Neural cell (in vitro differentiated cells): Measurements from ENCODE around the gene DPP10. TPM values are rescaled to one million over a fixed set of nuclear protein-coding genes. Genes with fewer than 3 reads are reported as not detected.

Source experiments
- H2AFZ ChIP-seq: fragments of 200-600, 300-800 bp; sonication (generic), shearing (Covaris generic); 2 replicates; pipeline ENCODE4 v1.6.0; 2014; ENCODE audit warnings: low read depth, mild to moderate bottlenecking, antibody characterized with exemption, low read length, moderate library complexity
- H3F3A ChIP-seq: fragments of 200-600 bp; shearing (Covaris generic); 2 replicates; pipeline ENCODE4 v1.6.1; 2016; ENCODE audit warnings: mild to moderate bottlenecking, moderate library complexity, mixed read lengths, antibody characterized with exemption, low read length; ENCODE audit not compliant: insufficient read depth, poor library complexity, severe bottlenecking
- H3K27ac ChIP-seq: fragments of 200-600, 300-800 bp; sonication (generic), shearing (Covaris generic); 2 replicates; pipeline ENCODE4 v1.5.1; 2014; ENCODE audit warnings: mild to moderate bottlenecking, low read length, moderate library complexity
- H3K27me3 ChIP-seq: fragments of 300-800, 200-600 bp; sonication (generic), shearing (Covaris generic); 2 replicates; pipeline ENCODE4 v1.6.0; 2014; ENCODE audit warnings: mild to moderate bottlenecking, low read depth, low read length, moderate library complexity; ENCODE audit not compliant: insufficient read depth
- H3K36me3 ChIP-seq: fragments of 300-800, 200-600 bp; sonication (generic), shearing (Covaris generic); 2 replicates; pipeline ENCODE4 v1.5.1; 2014; ENCODE audit warnings: mild to moderate bottlenecking, antibody characterized with exemption, low read length, moderate library complexity; ENCODE audit not compliant: insufficient read depth
- H3K4me2 ChIP-seq: fragments of 300-800, 200-600 bp; sonication (generic), shearing (Covaris generic); 2 replicates; pipeline ENCODE4 v1.6.0; 2014; ENCODE audit warnings: mild to moderate bottlenecking, low read length
- H3K4me3 ChIP-seq: fragments of 300-800, 200-600 bp; sonication (generic), shearing (Covaris generic); 2 replicates; pipeline ENCODE4 v1.5.1; 2014; ENCODE audit warnings: mild to moderate bottlenecking, low read length, moderate library complexity
- H3K79me2 ChIP-seq: fragments of 200-600 bp; shearing (Covaris generic); replicated peaks from 2 replicates; pipeline ENCODE4 v1.6.0; 2014; ENCODE audit warnings: mild to moderate bottlenecking, low read length, moderate library complexity; ENCODE audit not compliant: insufficient read depth
- H3K9ac ChIP-seq: fragments of 300-800, 200-600 bp; sonication (generic), shearing (Covaris generic); 2 replicates; pipeline ENCODE4 v1.6.1; 2016; ENCODE audit warnings: mild to moderate bottlenecking, low read length, mixed read lengths
- H3K9me2 ChIP-seq: fragments of 200-600 bp; shearing (Covaris generic); 2 replicates; pipeline ENCODE4 v1.6.1; 2016; ENCODE audit warnings: mild to moderate bottlenecking, low read length, mixed read lengths; ENCODE audit not compliant: insufficient read depth
- H3K9me3 ChIP-seq: fragments of 200-600, 300-800 bp; sonication (generic), shearing (Covaris generic); 2 replicates; pipeline ENCODE4 v1.6.1; 2016; ENCODE audit warnings: mild to moderate bottlenecking, mixed run types, low read length, moderate library complexity, mixed read lengths
- H4K20me1 ChIP-seq: fragments of 200-600 bp; shearing (Covaris generic); 2 replicates; pipeline ENCODE4 v1.6.1; 2016; ENCODE audit warnings: mild to moderate bottlenecking, mixed run types; ENCODE audit not compliant: insufficient read depth
- CTCF ChIP-seq: fragments of 450-650 bp; IDR thresholded peaks from 2 replicates; pipeline ENCODE4 v1.5.1; 2014; ENCODE audit warnings: antibody characterized with exemption, mild to moderate bottlenecking, moderate library complexity; ENCODE audit not compliant: poor library complexity, severe bottlenecking
- EP300 ChIP-seq: fragments of 450-650 bp; conservative IDR thresholded peaks from 2 replicates; pipeline ENCODE4 v1.6.1; 2014; ENCODE audit warnings: antibody characterized with exemption, mild to moderate bottlenecking, moderate library complexity; ENCODE audit not compliant: poor library complexity, severe bottlenecking
- EZH2 ChIP-seq: fragments of 200-600, 300-800 bp; shearing (Covaris generic), sonication (generic); IDR thresholded peaks from 2 replicates; pipeline ENCODE4 v1.6.1; 2014; ENCODE audit warnings: antibody characterized with exemption, low read length, borderline replicate concordance, mild to moderate bottlenecking; ENCODE audit not compliant: insufficient read depth, poor library complexity, severe bottlenecking
- MXI1 ChIP-seq: fragments of 450-650 bp; conservative IDR thresholded peaks from 2 replicates; pipeline ENCODE4 v1.6.1; 2014; ENCODE audit warnings: antibody characterized with exemption, mild to moderate bottlenecking; ENCODE audit not compliant: poor library complexity, severe bottlenecking
- POLR2AphosphoS5 ChIP-seq: IDR thresholded peaks from 2 replicates; pipeline ENCODE4 v1.6.1; 2012
- RAD21 ChIP-seq: fragments of 450-650 bp; conservative IDR thresholded peaks from 2 replicates; pipeline ENCODE4 v1.6.1; 2014; ENCODE audit warnings: antibody characterized with exemption, mild to moderate bottlenecking, moderate library complexity
- REST ChIP-seq: IDR thresholded peaks from 2 replicates; pipeline ENCODE4 v1.6.1; 2012; ENCODE audit warnings: borderline replicate concordance
- SMC3 ChIP-seq: fragments of 450-650 bp; conservative IDR thresholded peaks from 2 replicates; pipeline ENCODE4 v1.6.1; 2014; ENCODE audit warnings: antibody characterized with exemption, mild to moderate bottlenecking, moderate library complexity; ENCODE audit not compliant: poor library complexity
- TAF1 ChIP-seq: IDR thresholded peaks from 2 replicates; pipeline ENCODE4 v1.6.1; 2012; ENCODE audit warnings: low read depth
- polyA plus RNA-seq: library from polyadenylated mRNA; depleted of rRNA; stranded (reverse); fragments of >200 nt; gene quantifications from 2 replicates; pipeline ENCODE4 v1.2.3, GENCODE V29; 2014

The DPP10 gene
- polyA plus RNA-seq, 1 donor from 2014 or later = 13.9 TPM

GRCh38 chr2:114714313-114714712, 271.9 kb downstream of the DPP10 start:
- Histone ChIP-seq H3K79me2 (no peaks in the 10 kb centered on the region), H3F3A (no peaks in the 10 kb centered on the region), H2AFZ (no peak overlapping the region), H3K36me3 (no peaks in the 10 kb centered on the region), H3K9me3 (no peaks in the 10 kb centered on the region), H3K9me2 (no peaks in the 10 kb centered on the region), H3K27me3 (no peaks in the 10 kb centered on the region), H3K4me2 (no peak overlapping the region), H3K4me3 (no peak overlapping the region), H3K27ac (no peak overlapping the region), H3K9ac (no peak overlapping the region), H4K20me1 (no peaks in the 10 kb centered on the region)
- TF ChIP-seq EP300 = no peak
- TF ChIP-seq POLR2AphosphoS5 = no peak
- TF ChIP-seq EZH2 = no peak
- TF ChIP-seq CTCF = no peak
- no peak for TF ChIP-seq REST
- TF ChIP-seq SMC3 = no peak
- TF ChIP-seq RAD21 = no peak
- no peak for TF ChIP-seq MXI1
- no peak for TF ChIP-seq TAF1

- Histone ChIP-seq H3K36me3 (no peaks in the 10 kb centered on the region), H3K27ac (no peak overlapping the region), H2AFZ (no peak overlapping the region), H4K20me1 (no peaks in the 10 kb centered on the region), H3K9me3 (no peaks in the 10 kb centered on the region), H3K9ac (no peak overlapping the region), H3K4me3 (peak overlapping the region; percentile 2), H3K27me3 (no peaks in the 10 kb centered on the region), H3F3A (no peaks in the 10 kb centered on the region), H3K4me2 (no peak overlapping the region), H3K79me2 (no peaks in the 10 kb centered on the region), H3K9me2 (no peaks in the 10 kb centered on the region)
- TF ChIP-seq MXI1 (no peak), REST (no peak), RAD21 (no peak), SMC3 (no peak), TAF1 (no peak), CTCF (no peak), EP300 (peak; percentile 86), EZH2 (no peak), POLR2AphosphoS5 (peak; percentile 48)
Observed at GRCh38 chr2:114717049-114717448, 274.6 kb downstream of the DPP10 start.
